ENCODE results near the gene KCNQ1.

DNA sequence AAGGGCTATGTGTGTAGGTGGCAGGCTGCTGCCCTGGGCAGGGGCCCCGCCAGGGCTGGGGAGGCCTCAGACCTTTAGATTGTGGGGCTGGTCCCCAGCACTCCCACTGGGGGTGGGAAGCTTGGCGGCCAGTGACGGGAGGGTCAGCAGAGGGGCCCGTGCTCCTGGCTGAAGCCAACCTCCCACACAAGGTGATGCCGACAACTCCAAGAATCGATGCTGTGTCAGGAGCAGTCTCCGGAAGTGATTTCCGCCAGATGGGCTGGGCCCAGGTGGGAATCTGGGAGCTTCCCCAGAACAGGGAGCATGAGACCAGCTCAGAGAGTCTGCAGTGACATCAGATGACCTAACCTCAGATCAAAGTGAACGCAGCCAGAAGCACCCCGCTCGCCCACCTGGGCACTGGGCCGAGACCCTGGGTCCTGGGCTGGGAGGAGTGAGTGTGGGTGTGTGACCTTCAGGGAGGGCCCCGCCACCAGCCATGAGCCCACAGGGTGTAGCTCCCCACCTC is 8.2 kb upstream of the KCNQ1 start:
- no peak for TF ChIP-seq CTCF (IDR thresholded peaks at IDR 0.05)
- no peak for TF ChIP-seq POLR2A (IDR thresholded peaks at IDR 0.05)

All from body of pancreas (tissue), 4 donors.